Mucosa of descending colon (tissue), 3 donors: ENCODE data around the gene ITPKC. TPM values are rescaled to one million over a fixed set of nuclear protein-coding genes. Genes with fewer than 3 reads are reported as not detected.

Experiments
- ATAC-seq: fragments of 200-7000 bp; cut with Tn5 transposase; one replicate; pipeline ENCODE4 v1.9.1; 2020; ENCODE audit warnings: mild to moderate bottlenecking, moderate library complexity
- DNase-seq, 3 donors: peaks; one replicate each; pipeline ENCODE4 v3.0.0-alpha.2; 2020
- H3K36me3 ChIP-seq: fragments of 200-600 bp; one replicate; pipeline ENCODE4 v1.8.0; 2021; ENCODE audit warnings: low read depth, mild to moderate bottlenecking
- H3K4me1 ChIP-seq: fragments of 200-600 bp; one replicate; pipeline ENCODE4 v1.8.0; 2021; ENCODE audit warnings: low read depth, mild to moderate bottlenecking
- H3K4me3 ChIP-seq: fragments of 200-600 bp; one replicate; pipeline ENCODE4 v1.8.0; 2021; ENCODE audit warnings: mild to moderate bottlenecking
- H3K9me3 ChIP-seq: fragments of 200-600 bp; one replicate; pipeline ENCODE4 v1.8.0; 2021; ENCODE audit warnings: mild to moderate bottlenecking
- intact Hi-C, 2 donors: fragments of 100-400 bp; cut with DNase I in 1 of 2; cut with micrococcal nuclease in 1 of 2; formaldehyde crosslinking; loops; one replicate each; pipeline versions ENCODE4 v1.11.0 to v1.11.1; 2022; cut with DNase I, micrococcal nuclease
- total RNA-seq, 3 donors: library from RNA; stranded (reverse); fragmentation: NEBNext Ultra II Directional in 2 of 3; extraction: Animal tissue kit (Norgen Biotek cat#: 25700) in 2 of 3; gene quantifications; one replicate each; pipeline versions ENCODE4 v1.2.1 to v1.2.4, GENCODE V29; 2021 to 2023
- TF ChIP-seq, protein P1 (sequence below): fragments of 200-600 bp; IDR thresholded peaks from one replicate; pipeline ENCODE4 v1.8.0; 2022; ENCODE audit warnings: antibody characterized with exemption, mild to moderate bottlenecking
- donor health status: DM: no; HTN: no; CAD: no; lungs with moderate emphysema.
- donor health status: DM: no; HTN: no; CAD: no.
- donor health status: DM: no; HTN: yes; CAD: no.

ITPKC gene
- total RNA-seq, 3 donors from 2014 or later, result 22.1 to 26.1 (median 23.2) TPM

- intact Hi-C loops, result no loop called here
- no peak for ATAC-seq
- peak in 1 of 3 donors; percentile 21 for DNase-seq
- no peaks in the 10 kb centered on the region for H3K9me3 ChIP-seq
- no peaks in the 10 kb centered on the region for H3K36me3 ChIP-seq
- peaks cover 13% of the 10 kb centered on the region for H3K4me1 ChIP-seq
- TF ChIP-seq, protein P1, sequence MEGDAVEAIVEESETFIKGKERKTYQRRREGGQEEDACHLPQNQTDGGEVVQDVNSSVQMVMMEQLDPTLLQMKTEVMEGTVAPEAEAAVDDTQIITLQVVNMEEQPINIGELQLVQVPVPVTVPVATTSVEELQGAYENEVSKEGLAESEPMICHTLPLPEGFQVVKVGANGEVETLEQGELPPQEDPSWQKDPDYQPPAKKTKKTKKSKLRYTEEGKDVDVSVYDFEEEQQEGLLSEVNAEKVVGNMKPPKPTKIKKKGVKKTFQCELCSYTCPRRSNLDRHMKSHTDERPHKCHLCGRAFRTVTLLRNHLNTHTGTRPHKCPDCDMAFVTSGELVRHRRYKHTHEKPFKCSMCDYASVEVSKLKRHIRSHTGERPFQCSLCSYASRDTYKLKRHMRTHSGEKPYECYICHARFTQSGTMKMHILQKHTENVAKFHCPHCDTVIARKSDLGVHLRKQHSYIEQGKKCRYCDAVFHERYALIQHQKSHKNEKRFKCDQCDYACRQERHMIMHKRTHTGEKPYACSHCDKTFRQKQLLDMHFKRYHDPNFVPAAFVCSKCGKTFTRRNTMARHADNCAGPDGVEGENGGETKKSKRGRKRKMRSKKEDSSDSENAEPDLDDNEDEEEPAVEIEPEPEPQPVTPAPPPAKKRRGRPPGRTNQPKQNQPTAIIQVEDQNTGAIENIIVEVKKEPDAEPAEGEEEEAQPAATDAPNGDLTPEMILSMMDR, result no peak
- peak within 1 kb of the TSS; percentile 22 for H3K4me3 ChIP-seq
Observed at GRCh38 chr19:40690050-40690692, 26.7 kb upstream of the ITPKC start, which contains the start of gene NUMBL. NUMBL (minus strand) TSS chr19:40690651; CDS start chr19:40690483, 168 bp downstream.

GRCh38 chr19:40690693-40691420 is 26.1 kb upstream of the ITPKC start:
- peak overlapping the region; percentile 11 for H3K4me3 ChIP-seq
- ATAC-seq (peak; percentile 93), DNase-seq (peak; percentile 95 to 98 (median 96))
- H3K9me3 ChIP-seq, result no peaks in the 10 kb centered on the region
- H3K4me1 ChIP-seq, result peaks cover 8% of the 10 kb centered on the region
- TF ChIP-seq, protein P1, result no peak
- intact Hi-C loops, result no loop called here
- no peaks in the 10 kb centered on the region for H3K36me3 ChIP-seq

DNA sequence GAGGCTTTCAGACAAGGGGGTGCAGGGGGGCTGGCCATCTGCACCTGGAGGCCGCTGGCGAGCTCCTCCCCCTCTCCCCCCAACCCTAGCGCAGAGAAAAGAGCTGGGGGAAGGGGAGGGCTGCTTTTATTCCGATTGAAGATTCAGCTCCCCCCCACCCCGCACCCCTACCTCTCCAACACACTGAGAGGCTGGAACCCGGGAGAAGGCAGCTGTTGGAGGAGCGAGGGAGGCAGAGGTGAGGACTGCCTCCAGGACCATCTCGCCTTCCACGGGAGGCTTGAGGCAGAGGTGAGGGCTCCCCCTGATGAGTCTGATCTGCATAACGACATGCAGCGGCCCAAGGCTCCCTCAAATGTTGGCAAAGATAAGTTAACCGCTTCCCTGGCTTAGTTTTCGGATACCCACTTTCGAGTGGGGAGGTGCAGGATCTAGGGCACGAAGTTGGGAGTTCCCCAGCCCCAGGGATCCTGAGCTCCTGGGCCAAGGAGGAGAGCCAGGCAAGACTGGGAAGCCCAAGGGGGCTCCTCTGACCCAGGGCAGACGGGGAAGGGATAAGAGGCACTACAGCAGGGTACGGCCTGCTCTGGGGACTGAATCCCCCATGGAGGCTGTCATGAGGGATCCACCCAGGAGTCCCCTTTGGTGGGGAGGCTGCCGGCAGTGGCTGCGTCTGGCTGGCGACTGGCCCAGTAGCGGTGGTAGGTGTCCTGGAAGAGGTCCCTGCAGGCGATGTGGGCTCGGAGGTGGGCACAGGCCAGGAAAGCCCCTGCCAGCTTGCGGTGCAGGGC is 25.3 kb upstream of the ITPKC start:
- TF ChIP-seq, protein P1, result no peak
- ATAC-seq (no peak), DNase-seq (peak in 1 of 3 donors; percentile 36)
- no peak overlapping the region for H3K4me3 ChIP-seq
- no peaks in the 10 kb centered on the region for H3K9me3 ChIP-seq
- no peaks in the 10 kb centered on the region for H3K36me3 ChIP-seq
- H3K4me1 ChIP-seq, result peaks cover 7% of the 10 kb centered on the region
- intact Hi-C loops, result no loop called here

DNA sequence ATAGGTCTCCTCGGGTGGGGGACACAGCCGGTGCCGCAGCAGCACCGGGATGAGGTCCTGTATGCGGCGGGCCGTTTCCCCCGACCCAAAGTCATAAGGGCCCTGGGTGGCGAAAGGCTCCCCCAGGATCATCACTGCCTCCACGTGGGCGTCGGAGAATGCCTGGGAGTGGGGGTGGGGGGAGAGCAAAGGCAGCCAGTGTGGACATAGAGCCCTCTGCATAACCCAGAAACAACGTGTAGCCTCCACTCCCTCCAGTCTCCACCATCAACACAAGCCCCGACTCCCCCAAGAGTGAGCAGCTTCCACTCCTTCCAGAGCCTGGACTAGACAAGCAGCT is 24.7 kb upstream of the ITPKC start:
- H3K4me1 ChIP-seq, result peaks cover 6% of the 10 kb centered on the region
- no peaks in the 10 kb centered on the region for H3K9me3 ChIP-seq
- intact Hi-C loops, result no loop called here
- ATAC-seq (no peak), DNase-seq (no peak)
- no peak overlapping the region for H3K4me3 ChIP-seq
- TF ChIP-seq, protein P1, result no peak
- no peaks in the 10 kb centered on the region for H3K36me3 ChIP-seq

- H3K9me3 ChIP-seq, result no peaks in the 10 kb centered on the region
- DNase-seq (no peak), ATAC-seq (no peak)
- TF ChIP-seq, protein P1, result no peak
- H3K4me3 ChIP-seq, result no peak overlapping the region
- intact Hi-C loops, result no loop called here
- no peaks in the 10 kb centered on the region for H3K36me3 ChIP-seq
- H3K4me1 ChIP-seq, result no peaks in the 10 kb centered on the region
Observed at GRCh38 chr19:40693150-40693788, 23.6 kb upstream of the ITPKC start.
